Measurements from ENCODE around the gene MBD3L3. TPM values are rescaled to one million over a fixed set of nuclear protein-coding genes. Genes with fewer than 3 reads are reported as not detected.
"Not testable (repeated sequence)": the region's sequence is repeated elsewhere in the genome, so short reads cannot be mapped to it uniquely, and the experiment has no call there.

The MBD3L3 gene
- total RNA-seq, 1 experiment from 2014 or later = not detected

GRCh38 chr19:7040079-7040478, 18.4 kb downstream of the MBD3L3 start, which contains the start of gene MBD3L4:
Gene MBD3L4 (minus strand): TSS chr19:7040179. CDS start chr19:7040144, 35 bp downstream.
- not testable (repeated sequence) for H3K4me3 ChIP-seq, H3K27me3 ChIP-seq

GRCh38 chr19:7030278-7030677, 28.2 kb downstream of the MBD3L3 start, which contains the start of gene MBD3L5:
Gene MBD3L5 (plus strand): TSS chr19:7030578. CDS start chr19:7030612, 34 bp downstream.
- DNase-seq; H3K9me3 ChIP-seq (replicated peaks); H3K27ac ChIP-seq; H3K27me3 ChIP-seq; H3K4me1 ChIP-seq; H3K4me3 ChIP-seq; H3K36me3 ChIP-seq: not testable (repeated sequence)

More at GRCh38 chr19:7040079-7040478, 18.4 kb downstream of the MBD3L3 start, which contains the start of gene MBD3L4:
- H3K9me3 ChIP-seq (replicated peaks); H3K27ac ChIP-seq; DNase-seq; H3K36me3 ChIP-seq; H3K4me1 ChIP-seq: not testable (repeated sequence)

GRCh38 chr19:7028790-7029189, 29.7 kb downstream of the MBD3L3 start:
- not testable (repeated sequence) for H3K9me3 ChIP-seq (replicated peaks); DNase-seq

DNA sequence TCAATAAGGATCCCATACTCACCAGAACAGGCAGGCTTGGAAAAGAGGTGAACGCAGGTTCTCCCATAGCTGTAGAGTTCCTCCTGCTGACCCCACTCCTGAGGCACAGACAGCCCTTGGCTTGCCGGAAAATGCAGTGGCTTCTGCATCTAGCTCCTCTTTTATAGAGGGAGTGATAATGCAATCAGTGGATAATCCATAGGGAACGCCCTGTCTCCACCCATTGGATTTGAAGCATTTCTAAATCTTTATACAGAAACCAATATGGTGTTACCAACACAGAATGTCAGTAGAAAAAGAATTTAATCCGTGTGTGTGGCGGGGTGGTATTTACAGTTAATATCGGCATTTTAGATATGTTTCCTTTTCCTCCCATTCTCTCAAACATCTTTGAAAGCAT, 37.1 kb downstream of the MBD3L3 start, which contains the start of gene MBD3L2B:
MBD3L2B (minus strand) TSS at position 101 of the 400 bp plus-strand sequence; CDS start at position 67, 34 bp downstream.
- not testable (repeated sequence) for H3K4me1 ChIP-seq; H3K9me3 ChIP-seq (replicated peaks); H3K27me3 ChIP-seq; H3K27ac ChIP-seq; H3K36me3 ChIP-seq; H3K4me3 ChIP-seq; DNase-seq

More at GRCh38 chr19:7028790-7029189, 29.7 kb downstream of the MBD3L3 start:
- not testable (repeated sequence) for H3K27ac ChIP-seq, H3K4me3 ChIP-seq, H3K4me1 ChIP-seq, H3K36me3 ChIP-seq, H3K27me3 ChIP-seq

- Histone ChIP-seq H3K9me3 (replicated peaks) (no peaks in the 10 kb centered on the region), H3K27me3 (no peaks in the 10 kb centered on the region), H3K36me3 (no peaks in the 10 kb centered on the region), H3K4me1 (no peaks in the 10 kb centered on the region), H3K4me3 (no peak overlapping the region), H3K27ac (no peak overlapping the region)
- DNase-seq = no peak
These were observed 39.6 kb downstream of the MBD3L3 start for GRCh38 chr19:7018828-7019227.

DNA sequence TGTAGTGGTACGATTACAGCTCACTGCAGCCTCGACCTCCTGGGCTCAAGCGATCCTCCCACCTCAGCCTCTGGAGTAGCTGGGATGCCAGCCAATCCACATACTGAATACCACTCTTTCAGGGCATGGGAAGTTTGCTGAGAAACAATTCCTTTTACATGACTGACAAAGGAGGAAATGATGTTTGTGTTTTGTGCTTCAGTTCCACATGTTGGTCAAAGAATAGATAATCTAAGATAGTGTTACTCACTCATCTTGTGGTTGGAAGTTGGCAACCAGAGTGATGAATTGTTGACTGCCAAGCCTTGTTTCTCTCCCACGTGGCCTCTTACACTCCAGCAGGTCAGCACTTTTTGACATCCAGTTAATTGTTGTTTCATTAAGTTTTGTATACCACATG, 44.8 kb downstream of the MBD3L3 start:
- no peaks in the 10 kb centered on the region for H3K4me1 ChIP-seq
- no peaks in the 10 kb centered on the region for H3K36me3 ChIP-seq
- H3K27ac ChIP-seq = no peak overlapping the region
- no peak overlapping the region for H3K4me3 ChIP-seq
- no peak for DNase-seq
- no peaks in the 10 kb centered on the region for H3K27me3 ChIP-seq
- H3K9me3 ChIP-seq (replicated peaks) = no peaks in the 10 kb centered on the region

- Histone ChIP-seq H3K4me1 (no peaks in the 10 kb centered on the region), H3K27ac (no peak overlapping the region), H3K4me3 (no peak overlapping the region), H3K27me3 (no peaks in the 10 kb centered on the region), H3K36me3 (no peaks in the 10 kb centered on the region), H3K9me3 (replicated peaks) (no peaks in the 10 kb centered on the region)
- DNase-seq = peak; percentile 7 to 9
These were observed 47.5 kb downstream of the MBD3L3 start for GRCh38 chr19:7010722-7011593.

- Histone ChIP-seq H3K27ac (no peak overlapping the region), H3K36me3 (no peaks in the 10 kb centered on the region), H3K4me1 (no peaks in the 10 kb centered on the region), H3K27me3 (no peaks in the 10 kb centered on the region), H3K4me3 (no peak overlapping the region), H3K9me3 (replicated peaks) (no peaks in the 10 kb centered on the region)
- DNase-seq = no peak
These were observed 50.6 kb downstream of the MBD3L3 start for GRCh38 chr19:7007859-7008258.

Other genes with a start within 250 kb of the MBD3L3 start
- not detected in 2 replicates for gene ADGRE1, start 171.1 kb downstream of the MBD3L3 start, total RNA-seq (2014; rRNA removed; shearing (Covaris generic))
- gene MBD3L2B, start 37.2 kb downstream of the MBD3L3 start, total RNA-seq (2014; rRNA removed; shearing (Covaris generic)) = not detected in 2 replicates
- gene MBD3L5, start 28.1 kb downstream of the MBD3L3 start, total RNA-seq (2014; rRNA removed; shearing (Covaris generic)) = not detected in 2 replicates
- not detected in 2 replicates for gene MBD3L4, start 18.5 kb downstream of the MBD3L3 start, total RNA-seq (2014; rRNA removed; shearing (Covaris generic))
- not detected in 2 replicates for gene MBD3L2, start 9.4 kb downstream of the MBD3L3 start, total RNA-seq (2014; rRNA removed; shearing (Covaris generic))
- 12.5 and 13.4 TPM in 2 replicates for gene ZNF557, start 11.0 kb upstream of the MBD3L3 start, total RNA-seq (2014; rRNA removed; shearing (Covaris generic))
- 12.9 and 14.3 TPM in 2 replicates for gene INSR, start 235.7 kb upstream of the MBD3L3 start, total RNA-seq (2014; rRNA removed; shearing (Covaris generic))

All from SJCRH30 (cell line).